ENCODE results near the gene EIPR1. TPM values are rescaled to one million over a fixed set of nuclear protein-coding genes. Genes with fewer than 3 reads are reported as not detected.

EIPR1 gene
- total and polyA plus RNA-seq, 5 donors from 2014 or later = 26.6 to 44.8 (median 33.7) TPM

DNA sequence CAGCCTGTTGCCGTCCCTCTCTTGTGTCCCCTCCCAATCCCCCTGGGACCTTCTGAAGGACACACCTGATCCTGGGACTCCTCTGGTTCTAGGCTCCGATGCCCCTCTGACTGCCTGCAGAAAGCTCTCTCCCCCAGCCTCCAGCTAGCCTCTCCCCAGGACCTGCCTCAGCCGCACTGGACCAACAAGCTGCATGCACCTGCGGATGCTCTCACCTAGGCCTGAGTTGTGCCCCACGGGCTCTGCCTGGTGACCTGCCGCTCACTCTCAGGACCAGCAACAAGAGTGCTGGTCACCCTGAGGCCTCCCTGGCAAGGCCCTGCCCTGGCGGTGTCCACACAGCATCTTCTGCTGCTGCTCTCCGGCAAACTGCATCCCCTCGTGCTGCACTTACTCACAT lies 63.0 kb downstream of the EIPR1 start:
- Mint-ChIP-seq H3K4me3 (no peak overlapping the region), H3K36me3 (peaks cover 15% of the 10 kb centered on the region), H3K9me3 (peaks cover 0 to 2% (median 0%) of the 10 kb centered on the region in 7 donors), H3K4me1 (peaks cover 10 to 23% (median 15%) of the 10 kb centered on the region in 4 donors), H3K27ac (peak overlapping the region in 1 of 3 donors; percentile 40), H3K27me3 (no peaks in the 10 kb centered on the region)
- no peak overlapping the region for H3K4me3 ChIP-seq (ENCODE audit: low read depth, low read length)
- no peaks in the 10 kb centered on the region for H3K9me3 ChIP-seq (ENCODE audit: control insufficient read depth in 2 of 2, low read length in 2 of 2)
- no peaks in the 10 kb centered on the region for H3K27me3 ChIP-seq (ENCODE audit: control insufficient read depth, insufficient read depth, low read length)
- peaks cover 11% of the 10 kb centered on the region for H3K36me3 ChIP-seq (ENCODE audit: control insufficient read depth, insufficient read depth, low read length)
- H3K27ac ChIP-seq (ENCODE audit: insufficient read depth, low read length, poor library complexity, severe bottlenecking) = no peak overlapping the region
- peaks cover 3% of the 10 kb centered on the region for H3K4me1 ChIP-seq (ENCODE audit: control insufficient read depth, insufficient read depth, low read length, poor library complexity, severe bottlenecking)
- ATAC-seq (ENCODE audit: low read depth in 2 of 2) (no peak), DNase-seq (no peak)

DNA sequence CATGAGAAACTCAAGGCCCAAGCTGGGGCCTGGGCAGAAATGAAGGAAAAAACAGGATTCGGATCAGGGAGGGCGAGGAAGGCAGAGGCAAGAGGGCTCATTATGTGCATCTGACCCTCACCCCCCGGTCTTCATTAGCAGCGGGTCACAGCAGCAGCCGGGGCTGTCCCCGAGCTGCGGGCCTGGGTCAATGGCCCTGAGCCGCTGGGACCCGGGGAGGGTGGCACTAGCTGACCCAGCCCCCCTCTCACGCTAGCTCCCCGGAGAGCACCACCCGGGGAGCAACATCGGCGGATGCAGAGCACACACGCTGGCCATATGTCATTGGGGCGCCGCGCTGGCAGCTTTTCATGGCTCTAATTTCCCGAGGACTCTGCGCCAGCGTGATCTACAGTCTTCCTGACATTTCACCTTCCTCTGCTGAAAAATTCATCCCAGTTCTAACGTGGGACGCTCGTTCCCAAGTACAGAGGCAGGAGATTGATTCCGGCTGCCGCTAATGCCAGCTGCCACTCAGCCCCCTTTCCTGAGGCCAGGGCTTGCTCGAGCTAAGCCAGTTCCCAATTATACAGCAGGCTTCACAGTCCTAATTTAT lies 63.7 kb downstream of the EIPR1 start:
- Histone ChIP-seq H3K4me3 (ENCODE audit: low read depth, low read length) (no peak overlapping the region), H3K27ac (ENCODE audit: insufficient read depth, low read length, poor library complexity, severe bottlenecking) (no peak overlapping the region), H3K36me3 (ENCODE audit: control insufficient read depth, insufficient read depth, low read length) (peaks cover 6% of the 10 kb centered on the region), H3K9me3 (ENCODE audit: control insufficient read depth in 2 of 2, low read length in 2 of 2) (no peaks in the 10 kb centered on the region), H3K4me1 (ENCODE audit: control insufficient read depth, insufficient read depth, low read length, poor library complexity, severe bottlenecking) (peaks cover 3% of the 10 kb centered on the region), H3K27me3 (ENCODE audit: control insufficient read depth, insufficient read depth, low read length) (no peaks in the 10 kb centered on the region)
- peak overlapping the region in 1 of 3 donors; percentile 45 for H3K27ac Mint-ChIP-seq
- ATAC-seq (ENCODE audit: low read depth in 2 of 2) = no peak
- H3K9me3 Mint-ChIP-seq = peaks cover 0 to 2% (median 0%) of the 10 kb centered on the region in 7 donors
- H3K4me1 Mint-ChIP-seq = peaks cover 15 to 23% (median 17%) of the 10 kb centered on the region in 4 donors
- H3K27me3 Mint-ChIP-seq = no peaks in the 10 kb centered on the region
- DNase-seq = no peak
- H3K36me3 Mint-ChIP-seq = peaks cover 9% of the 10 kb centered on the region
- no peak overlapping the region for H3K4me3 Mint-ChIP-seq

DNA sequence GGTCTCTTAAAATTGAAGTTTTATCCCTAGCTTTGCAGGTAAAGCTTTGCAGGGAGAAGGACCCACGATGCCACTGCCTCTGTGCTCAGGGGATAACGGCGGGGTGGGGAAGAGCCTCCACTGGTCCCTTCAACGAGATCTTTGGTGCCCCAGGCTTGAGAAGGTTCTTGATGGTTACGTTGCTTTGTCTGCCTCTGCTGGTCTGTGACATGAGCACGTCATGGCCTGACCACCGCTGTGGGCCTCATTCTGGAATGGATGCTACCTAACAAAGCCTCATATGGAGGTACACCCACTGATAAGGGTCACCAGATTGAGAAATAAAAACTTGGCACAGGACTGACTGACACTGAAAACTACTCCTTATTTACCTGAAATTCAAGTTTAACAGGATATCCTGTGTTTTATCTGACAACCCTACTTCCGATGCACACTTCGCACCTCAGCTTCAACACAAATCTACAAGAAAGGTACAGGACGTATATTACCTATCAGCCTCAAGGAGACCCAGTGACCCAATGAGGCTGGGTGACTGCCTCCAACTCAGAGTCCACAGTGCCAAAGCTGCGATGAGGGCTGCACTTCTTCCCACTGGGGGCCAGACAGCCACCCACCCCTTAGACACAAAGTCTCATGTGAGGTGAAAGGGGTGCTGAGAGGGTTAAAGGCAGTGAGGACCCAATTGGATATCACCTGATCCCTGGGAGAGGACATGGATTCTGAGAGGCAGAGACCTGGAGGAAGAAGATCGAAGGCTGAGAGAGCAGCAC lies 64.9 kb downstream of the EIPR1 start:
- no peaks in the 10 kb centered on the region for H3K27me3 Mint-ChIP-seq
- peaks cover 15 to 27% (median 17%) of the 10 kb centered on the region in 4 donors for H3K4me1 Mint-ChIP-seq
- H3K27ac Mint-ChIP-seq = peak overlapping the region; percentile 45 to 96 (median 69)
- no peak overlapping the region for H3K4me3 ChIP-seq (ENCODE audit: low read depth, low read length)
- H3K36me3 Mint-ChIP-seq = no peaks in the 10 kb centered on the region
- ATAC-seq (ENCODE audit: low read depth in 2 of 2) (peak in 1 of 2 donors; percentile 33), DNase-seq (peak in 1 of 3 donors; percentile 12)
- H3K4me3 Mint-ChIP-seq = peak overlapping the region in 2 of 4 donors; percentile 23 to 39
- no peaks in the 10 kb centered on the region for H3K27me3 ChIP-seq (ENCODE audit: control insufficient read depth, insufficient read depth, low read length)
- H3K9me3 ChIP-seq (ENCODE audit: control insufficient read depth in 2 of 2, low read length in 2 of 2) = no peaks in the 10 kb centered on the region
- peaks cover 3% of the 10 kb centered on the region for H3K4me1 ChIP-seq (ENCODE audit: control insufficient read depth, insufficient read depth, low read length, poor library complexity, severe bottlenecking)
- H3K9me3 Mint-ChIP-seq = peaks cover 0 to 2% (median 0%) of the 10 kb centered on the region in 7 donors
- no peaks in the 10 kb centered on the region for H3K36me3 ChIP-seq (ENCODE audit: control insufficient read depth, insufficient read depth, low read length)
- no peak overlapping the region for H3K27ac ChIP-seq (ENCODE audit: insufficient read depth, low read length, poor library complexity, severe bottlenecking)

DNA sequence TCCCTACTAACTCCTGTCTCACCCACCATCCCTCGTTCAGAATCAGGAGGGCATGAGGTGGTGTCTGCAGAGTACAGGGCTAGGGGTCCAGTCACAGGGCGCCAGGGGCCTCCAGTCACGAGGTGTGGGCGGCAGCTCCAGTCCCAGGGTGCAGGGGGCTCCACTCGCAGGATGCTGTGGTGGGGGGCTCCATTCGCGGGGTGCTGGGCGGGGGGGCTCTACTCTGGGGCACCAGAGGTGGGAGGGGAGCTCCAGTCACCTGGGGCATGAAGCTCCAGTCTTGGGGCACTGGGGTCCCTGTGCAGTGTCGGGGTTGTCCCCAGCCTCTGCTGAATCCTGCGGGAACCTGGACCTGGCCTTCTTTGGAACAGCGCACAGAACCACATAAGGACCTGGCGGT lies 66.0 kb downstream of the EIPR1 start:
- no peak for DNase-seq
- Mint-ChIP-seq H3K9me3 (peaks cover 0 to 2% (median 0%) of the 10 kb centered on the region in 7 donors), H3K4me3 (no peak overlapping the region), H3K36me3 (no peaks in the 10 kb centered on the region), H3K27ac (no peak overlapping the region), H3K27me3 (no peaks in the 10 kb centered on the region), H3K4me1 (peaks cover 15 to 26% (median 18%) of the 10 kb centered on the region in 4 donors)
- Histone ChIP-seq H3K4me3 (ENCODE audit: low read depth, low read length) (no peak overlapping the region), H3K27ac (ENCODE audit: insufficient read depth, low read length, poor library complexity, severe bottlenecking) (no peak overlapping the region), H3K9me3 (ENCODE audit: control insufficient read depth in 2 of 2, low read length in 2 of 2) (no peaks in the 10 kb centered on the region), H3K4me1 (ENCODE audit: control insufficient read depth, insufficient read depth, low read length, poor library complexity, severe bottlenecking) (peaks cover 3% of the 10 kb centered on the region), H3K36me3 (ENCODE audit: control insufficient read depth, insufficient read depth, low read length) (no peaks in the 10 kb centered on the region), H3K27me3 (ENCODE audit: control insufficient read depth, insufficient read depth, low read length) (no peaks in the 10 kb centered on the region)
- no peak for ATAC-seq (ENCODE audit: low read depth in 2 of 2)

DNA sequence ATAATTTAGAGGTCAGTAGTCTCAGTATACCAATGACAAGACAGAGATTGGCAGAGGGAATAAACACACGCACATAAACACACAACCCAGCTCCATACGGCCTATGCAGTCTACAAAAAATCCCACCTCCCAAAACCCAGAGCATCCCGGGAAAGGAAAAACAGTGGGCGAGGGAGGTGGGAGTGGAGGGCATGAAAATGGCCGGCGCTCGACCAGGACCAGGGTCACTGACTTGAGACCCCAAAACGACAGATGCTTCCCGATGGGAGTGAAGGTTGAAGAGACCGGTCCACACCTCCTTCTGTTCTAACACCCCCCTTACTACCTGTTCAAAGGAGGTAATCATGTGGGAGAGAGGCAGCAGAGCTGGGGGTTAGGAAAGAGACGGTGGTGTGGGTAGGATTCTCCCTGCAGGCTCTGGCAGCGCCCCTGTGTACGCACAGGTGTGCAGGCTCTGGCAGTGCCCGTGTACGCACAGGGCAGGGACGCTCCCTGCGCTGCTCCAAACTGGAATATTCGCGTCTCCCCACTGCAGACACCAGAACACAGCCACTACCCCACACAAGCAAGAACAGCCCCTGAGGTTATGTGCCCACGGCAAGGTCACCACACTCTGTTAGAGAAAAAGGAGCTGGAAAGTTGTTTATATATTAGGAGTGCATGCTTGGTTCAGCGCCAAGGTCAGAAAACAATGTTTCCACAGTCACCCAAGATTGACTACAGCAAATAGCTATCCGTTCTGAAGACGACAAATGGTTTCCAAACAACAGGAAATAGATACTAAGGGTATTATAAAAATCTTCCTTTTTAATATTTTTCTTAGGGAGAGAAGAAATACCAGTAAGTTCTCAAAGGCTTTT lies 67.9 kb downstream of the EIPR1 start:
- Histone ChIP-seq H3K27me3 (ENCODE audit: control insufficient read depth, insufficient read depth, low read length) (no peaks in the 10 kb centered on the region), H3K9me3 (ENCODE audit: control insufficient read depth in 2 of 2, low read length in 2 of 2) (no peaks in the 10 kb centered on the region), H3K4me1 (ENCODE audit: control insufficient read depth, insufficient read depth, low read length, poor library complexity, severe bottlenecking) (peaks cover 3% of the 10 kb centered on the region), H3K36me3 (ENCODE audit: control insufficient read depth, insufficient read depth, low read length) (no peaks in the 10 kb centered on the region), H3K4me3 (ENCODE audit: low read depth, low read length) (no peak overlapping the region), H3K27ac (ENCODE audit: insufficient read depth, low read length, poor library complexity, severe bottlenecking) (no peak overlapping the region)
- H3K4me3 Mint-ChIP-seq = no peak overlapping the region
- H3K27me3 Mint-ChIP-seq = no peaks in the 10 kb centered on the region
- peaks cover 23 to 28% (median 23%) of the 10 kb centered on the region in 4 donors for H3K4me1 Mint-ChIP-seq
- ATAC-seq (ENCODE audit: low read depth in 2 of 2) = no peak
- DNase-seq = no peak
- H3K9me3 Mint-ChIP-seq = peaks cover 0 to 2% (median 0%) of the 10 kb centered on the region in 7 donors
- H3K36me3 Mint-ChIP-seq = no peaks in the 10 kb centered on the region
- peak overlapping the region in 1 of 3 donors; percentile 19 for H3K27ac Mint-ChIP-seq

DNA sequence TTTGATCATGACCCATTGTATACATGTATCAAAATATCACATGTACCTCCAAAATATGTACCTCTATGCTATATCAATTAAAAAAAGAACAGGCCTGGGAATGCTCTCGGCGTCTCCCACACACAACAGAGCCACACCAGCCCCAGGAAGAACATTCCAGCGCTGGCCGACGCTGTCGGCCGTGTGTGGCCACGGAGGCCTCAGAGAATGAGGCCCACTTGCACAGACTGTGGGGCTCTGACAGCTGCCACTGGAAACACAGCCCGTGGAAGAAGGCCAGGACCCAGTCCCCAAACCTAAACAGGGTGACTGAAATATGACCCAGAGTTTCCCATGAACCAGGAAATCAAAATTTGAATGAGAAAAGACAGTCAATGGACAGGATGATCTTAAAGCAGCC lies 69.7 kb downstream of the EIPR1 start:
- H3K27ac ChIP-seq (ENCODE audit: insufficient read depth, low read length, poor library complexity, severe bottlenecking) = no peak overlapping the region
- DNase-seq = no peak
- no peaks in the 10 kb centered on the region for H3K27me3 ChIP-seq (ENCODE audit: control insufficient read depth, insufficient read depth, low read length)
- H3K9me3 ChIP-seq (ENCODE audit: control insufficient read depth in 2 of 2, low read length in 2 of 2) = no peaks in the 10 kb centered on the region
- H3K4me1 ChIP-seq (ENCODE audit: control insufficient read depth, insufficient read depth, low read length, poor library complexity, severe bottlenecking) = peaks cover 3% of the 10 kb centered on the region
- ATAC-seq (ENCODE audit: low read depth in 2 of 2) = no peak
- H3K27me3 Mint-ChIP-seq = no peaks in the 10 kb centered on the region
- no peak overlapping the region for H3K4me3 Mint-ChIP-seq
- H3K36me3 ChIP-seq (ENCODE audit: control insufficient read depth, insufficient read depth, low read length) = no peaks in the 10 kb centered on the region
- H3K4me3 ChIP-seq (ENCODE audit: low read depth, low read length) = no peak overlapping the region
- no peak overlapping the region for H3K27ac Mint-ChIP-seq
- H3K9me3 Mint-ChIP-seq = peaks cover 0 to 2% (median 0%) of the 10 kb centered on the region in 7 donors
- H3K4me1 Mint-ChIP-seq = peaks cover 18 to 27% (median 23%) of the 10 kb centered on the region in 4 donors
- H3K36me3 Mint-ChIP-seq = peaks cover 4% of the 10 kb centered on the region

DNA sequence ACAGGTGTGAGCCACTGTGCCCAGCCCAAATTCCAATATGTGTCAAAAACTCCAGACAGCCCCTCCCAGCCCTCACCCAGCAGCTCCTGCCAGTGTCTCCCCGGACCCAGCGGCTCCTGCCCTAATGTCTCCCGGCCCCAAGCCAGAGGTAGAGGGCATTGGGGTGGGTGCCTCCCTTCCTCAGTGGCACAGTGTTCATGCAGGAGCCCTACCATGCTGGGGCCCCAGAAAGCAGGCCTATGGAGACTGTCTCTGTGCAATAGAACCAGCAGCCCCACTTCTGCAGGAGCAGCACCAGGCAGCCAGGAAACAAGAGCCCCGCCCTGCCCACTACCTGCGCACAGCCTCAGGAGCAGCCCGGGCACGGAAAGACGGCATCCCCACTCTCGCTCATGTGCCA lies 70.4 kb downstream of the EIPR1 start:
- H3K27ac ChIP-seq (ENCODE audit: insufficient read depth, low read length, poor library complexity, severe bottlenecking) = no peak overlapping the region
- H3K27ac Mint-ChIP-seq = peak overlapping the region in 1 of 3 donors; percentile 65
- H3K9me3 ChIP-seq (ENCODE audit: control insufficient read depth in 2 of 2, low read length in 2 of 2) = no peaks in the 10 kb centered on the region
- ATAC-seq (ENCODE audit: low read depth in 2 of 2) (no peak), DNase-seq (no peak)
- H3K4me1 Mint-ChIP-seq = peaks cover 16 to 26% (median 18%) of the 10 kb centered on the region in 4 donors
- H3K4me3 Mint-ChIP-seq = no peak overlapping the region
- H3K27me3 ChIP-seq (ENCODE audit: control insufficient read depth, insufficient read depth, low read length) = no peaks in the 10 kb centered on the region
- H3K27me3 Mint-ChIP-seq = no peaks in the 10 kb centered on the region
- H3K9me3 Mint-ChIP-seq = no peaks in the 10 kb centered on the region
- no peak overlapping the region for H3K4me3 ChIP-seq (ENCODE audit: low read depth, low read length)
- H3K36me3 ChIP-seq (ENCODE audit: control insufficient read depth, insufficient read depth, low read length) = no peaks in the 10 kb centered on the region
- peaks cover 8% of the 10 kb centered on the region for H3K36me3 Mint-ChIP-seq
- peaks cover 3% of the 10 kb centered on the region for H3K4me1 ChIP-seq (ENCODE audit: control insufficient read depth, insufficient read depth, low read length, poor library complexity, severe bottlenecking)

Measured in CD4-positive, CD25-positive, alpha-beta regulatory T cell (primary cell).